ENCODE measurements around the gene PM20D1.

Gene PM20D1

GRCh38 chr1:205809469-205809868, 40.5 kb downstream of the PM20D1 start:
- H3K36me3 Mint-ChIP-seq (ENCODE audit: low read depth), result peaks cover 28% of the 10 kb centered on the region
- H3K4me3 Mint-ChIP-seq, result peak overlapping the region; percentile 29
- H3K9me3 Mint-ChIP-seq, result no peaks in the 10 kb centered on the region
- no peaks in the 10 kb centered on the region for H3K27me3 Mint-ChIP-seq (ENCODE audit: low read depth)
- H3K27ac Mint-ChIP-seq, result no peak overlapping the region
- peaks cover 64% of the 10 kb centered on the region for H3K4me1 Mint-ChIP-seq (ENCODE audit: low read depth)
- no peak for DNase-seq (ENCODE audit: low spot score)

GRCh38 chr1:205805082-205805711, 44.7 kb downstream of the PM20D1 start:
- peaks cover 50% of the 10 kb centered on the region for H3K4me1 Mint-ChIP-seq (ENCODE audit: low read depth)

GRCh38 chr1:205804605-205805004, 45.3 kb downstream of the PM20D1 start:
- Mint-ChIP-seq H3K27ac (peak overlapping the region; percentile 75), H3K27me3 (ENCODE audit: low read depth) (no peaks in the 10 kb centered on the region), H3K36me3 (ENCODE audit: low read depth) (peaks cover 22% of the 10 kb centered on the region), H3K9me3 (no peaks in the 10 kb centered on the region), H3K4me1 (ENCODE audit: low read depth) (peaks cover 50% of the 10 kb centered on the region), H3K4me3 (peak overlapping the region; percentile 73)
- DNase-seq (ENCODE audit: low spot score), result no peak

More at GRCh38 chr1:205805082-205805711, 44.7 kb downstream of the PM20D1 start:
- peaks cover 20% of the 10 kb centered on the region for H3K36me3 Mint-ChIP-seq (ENCODE audit: low read depth)
- peak overlapping the region; percentile 75 for H3K27ac Mint-ChIP-seq
- no peaks in the 10 kb centered on the region for H3K27me3 Mint-ChIP-seq (ENCODE audit: low read depth)
- peak overlapping the region; percentile 73 for H3K4me3 Mint-ChIP-seq
- peak; percentile 61 for DNase-seq (ENCODE audit: low spot score)
- H3K9me3 Mint-ChIP-seq, result no peaks in the 10 kb centered on the region

- H3K4me1 Mint-ChIP-seq (ENCODE audit: low read depth), result peaks cover 47% of the 10 kb centered on the region
- H3K27ac Mint-ChIP-seq, result no peak overlapping the region
- H3K9me3 Mint-ChIP-seq, result no peaks in the 10 kb centered on the region
- H3K36me3 Mint-ChIP-seq (ENCODE audit: low read depth), result peaks cover 21% of the 10 kb centered on the region
- no peaks in the 10 kb centered on the region for H3K27me3 Mint-ChIP-seq (ENCODE audit: low read depth)
- no peak overlapping the region for H3K4me3 Mint-ChIP-seq
- no peak for DNase-seq (ENCODE audit: low spot score)
Observed at GRCh38 chr1:205803986-205804385, 45.9 kb downstream of the PM20D1 start.

GRCh38 chr1:205802060-205802459, 47.9 kb downstream of the PM20D1 start:
- Mint-ChIP-seq H3K27me3 (ENCODE audit: low read depth) (no peaks in the 10 kb centered on the region), H3K27ac (no peak overlapping the region), H3K4me3 (no peak overlapping the region), H3K4me1 (ENCODE audit: low read depth) (peaks cover 39% of the 10 kb centered on the region), H3K36me3 (ENCODE audit: low read depth) (peaks cover 27% of the 10 kb centered on the region), H3K9me3 (no peaks in the 10 kb centered on the region)
- DNase-seq (ENCODE audit: low spot score), result no peak

GRCh38 chr1:205800981-205801703, 48.8 kb downstream of the PM20D1 start:
- Mint-ChIP-seq H3K27ac (peak overlapping the region; percentile 63), H3K36me3 (ENCODE audit: low read depth) (peaks cover 26% of the 10 kb centered on the region), H3K4me1 (ENCODE audit: low read depth) (peaks cover 36% of the 10 kb centered on the region), H3K9me3 (no peaks in the 10 kb centered on the region), H3K27me3 (ENCODE audit: low read depth) (no peaks in the 10 kb centered on the region), H3K4me3 (no peak overlapping the region)
- DNase-seq (ENCODE audit: low spot score), result no peak

GRCh38 chr1:205800427-205800826, 49.5 kb downstream of the PM20D1 start:
- no peak overlapping the region for H3K4me3 Mint-ChIP-seq
- H3K27me3 Mint-ChIP-seq (ENCODE audit: low read depth), result no peaks in the 10 kb centered on the region
- no peaks in the 10 kb centered on the region for H3K9me3 Mint-ChIP-seq
- H3K36me3 Mint-ChIP-seq (ENCODE audit: low read depth), result peaks cover 26% of the 10 kb centered on the region
- no peak overlapping the region for H3K27ac Mint-ChIP-seq
- peaks cover 32% of the 10 kb centered on the region for H3K4me1 Mint-ChIP-seq (ENCODE audit: low read depth)
- no peak for DNase-seq (ENCODE audit: low spot score)

- no peak overlapping the region for H3K27ac Mint-ChIP-seq
- H3K4me3 Mint-ChIP-seq, result no peak overlapping the region
- no peaks in the 10 kb centered on the region for H3K9me3 Mint-ChIP-seq
- no peaks in the 10 kb centered on the region for H3K27me3 Mint-ChIP-seq (ENCODE audit: low read depth)
- peaks cover 30% of the 10 kb centered on the region for H3K4me1 Mint-ChIP-seq (ENCODE audit: low read depth)
- peaks cover 30% of the 10 kb centered on the region for H3K36me3 Mint-ChIP-seq (ENCODE audit: low read depth)
- no peak for DNase-seq (ENCODE audit: low spot score)
Observed at GRCh38 chr1:205798577-205798976, 51.4 kb downstream of the PM20D1 start.

GRCh38 chr1:205797168-205797567, 52.8 kb downstream of the PM20D1 start:
- H3K36me3 Mint-ChIP-seq (ENCODE audit: low read depth), result peaks cover 32% of the 10 kb centered on the region
- no peak overlapping the region for H3K4me3 Mint-ChIP-seq
- no peak overlapping the region for H3K27ac Mint-ChIP-seq
- H3K27me3 Mint-ChIP-seq (ENCODE audit: low read depth), result no peaks in the 10 kb centered on the region
- H3K9me3 Mint-ChIP-seq, result no peaks in the 10 kb centered on the region
- DNase-seq (ENCODE audit: low spot score), result no peak
- H3K4me1 Mint-ChIP-seq (ENCODE audit: low read depth), result peaks cover 33% of the 10 kb centered on the region

- H3K27ac Mint-ChIP-seq, result peak overlapping the region; percentile 2
- H3K4me1 Mint-ChIP-seq (ENCODE audit: low read depth), result peaks cover 30% of the 10 kb centered on the region
- H3K27me3 Mint-ChIP-seq (ENCODE audit: low read depth), result no peaks in the 10 kb centered on the region
- no peak for DNase-seq (ENCODE audit: low spot score)
- H3K9me3 Mint-ChIP-seq, result no peaks in the 10 kb centered on the region
- H3K4me3 Mint-ChIP-seq, result no peak overlapping the region
- H3K36me3 Mint-ChIP-seq (ENCODE audit: low read depth), result peaks cover 36% of the 10 kb centered on the region
Observed at GRCh38 chr1:205794011-205794730, 55.8 kb downstream of the PM20D1 start.

GRCh38 chr1:205792961-205793673, 56.8 kb downstream of the PM20D1 start:
- Mint-ChIP-seq H3K36me3 (ENCODE audit: low read depth) (peaks cover 29% of the 10 kb centered on the region), H3K4me1 (ENCODE audit: low read depth) (peaks cover 27% of the 10 kb centered on the region), H3K27me3 (ENCODE audit: low read depth) (no peaks in the 10 kb centered on the region), H3K27ac (peak overlapping the region; percentile 5), H3K4me3 (no peak overlapping the region), H3K9me3 (no peaks in the 10 kb centered on the region)
- no peak for DNase-seq (ENCODE audit: low spot score)

- no peak overlapping the region for H3K4me3 Mint-ChIP-seq
- H3K27me3 Mint-ChIP-seq (ENCODE audit: low read depth), result no peaks in the 10 kb centered on the region
- no peak for DNase-seq (ENCODE audit: low spot score)
- peaks cover 23% of the 10 kb centered on the region for H3K36me3 Mint-ChIP-seq (ENCODE audit: low read depth)
- H3K9me3 Mint-ChIP-seq, result no peaks in the 10 kb centered on the region
- no peak overlapping the region for H3K27ac Mint-ChIP-seq
- H3K4me1 Mint-ChIP-seq (ENCODE audit: low read depth), result peaks cover 27% of the 10 kb centered on the region
Observed at GRCh38 chr1:205792481-205792881, 57.5 kb downstream of the PM20D1 start.

- Mint-ChIP-seq H3K4me1 (ENCODE audit: low read depth) (peaks cover 26% of the 10 kb centered on the region), H3K27ac (no peak overlapping the region), H3K4me3 (no peak overlapping the region), H3K27me3 (ENCODE audit: low read depth) (no peaks in the 10 kb centered on the region), H3K9me3 (no peaks in the 10 kb centered on the region), H3K36me3 (ENCODE audit: low read depth) (peaks cover 20% of the 10 kb centered on the region)
- peak; percentile 53 for DNase-seq (ENCODE audit: low spot score)
Observed at GRCh38 chr1:205791568-205792180, 58.3 kb downstream of the PM20D1 start.

All from T-helper 2 cell treated with Interferon-gamma antibody and Interleukin-4, amounts not matched to agents 5 μg/mL and 100 μg/mL, for 36 hours (primary cell).